PC-3 (cell line): Measurements from ENCODE around the gene SPATS2. TPM values are rescaled to one million over a fixed set of nuclear protein-coding genes. Genes with fewer than 3 reads are reported as not detected.
"Not testable (repeated sequence)": the region's sequence is repeated elsewhere in the genome, so short reads cannot be mapped to it uniquely, and the experiment has no call there.

Experiments
- ATAC-seq: fragments of 200-7000 bp; cut with Tn5 transposase; 2 replicates; pipeline ENCODE4 v1.9.1; 2020; ENCODE audit warnings: mild to moderate bottlenecking, moderate library complexity
- BruUV-seq: library from RNA; stranded (reverse); fragments of 400-500 nt; replicated peaks from 2 replicates; lab custom pipeline; 2021; lab: Mats Ljungman, UMichigan
- CTCF ChIA-PET: fragments of 300-600 bp; sonication (Branson Sonifier 250); formaldehyde crosslinking; loops from one replicate; lab custom pipeline; 2022; ENCODE audit warnings: antibody characterized with exemption; lab: Charles Lee
- POLR2A ChIA-PET: fragments of 300-600 bp; sonication (Branson Sonifier 250); formaldehyde crosslinking; loops from one replicate; lab custom pipeline; 2022; ENCODE audit warnings: antibody characterized with exemption; ENCODE audit not compliant: unreplicated experiment; lab: Charles Lee
- DNase-seq: peaks from one replicate; pipeline ENCODE4 v3.0.0-alpha.2; 2015
- H2AFZ ChIP-seq: fragments of 300-600 bp; sonication (generic); 2 replicates; pipeline ENCODE4 v1.6.0; 2016; ENCODE audit warnings: antibody characterized with exemption, low read length
- H3F3A ChIP-seq: fragments of 300-600 bp; sonication (generic); one replicate; pipeline ENCODE4 v1.6.0; 2017; ENCODE audit warnings: antibody characterized with exemption, low read length, control low read depth, mild to moderate bottlenecking; ENCODE audit not compliant: unreplicated experiment
- H3K27ac ChIP-seq: fragments of 300-600 bp; sonication (generic); 2 replicates; pipeline ENCODE4 v1.5.1; 2016; ENCODE audit warnings: mild to moderate bottlenecking, low read length
- H3K27me3 ChIP-seq: fragments of 300-600 bp; sonication (generic); 2 replicates; pipeline ENCODE4 v1.6.1; 2016; ENCODE audit warnings: low read length, mixed read lengths
- H3K36me3 ChIP-seq: fragments of 300-600 bp; sonication (generic); 2 replicates; pipeline ENCODE4 v1.6.1; 2016; ENCODE audit warnings: low read depth, mixed run types, low read length, mixed read lengths
- H3K4me1 ChIP-seq: fragments of 300-600 bp; sonication (generic); 2 replicates; pipeline ENCODE4 v1.5.1; 2016; ENCODE audit warnings: low read length; ENCODE audit not compliant: insufficient read depth
- H3K4me2 ChIP-seq: fragments of 300-600 bp; sonication (generic); 2 replicates; pipeline ENCODE4 v1.6.0; 2016; ENCODE audit warnings: low read length
- H3K4me3 ChIP-seq: fragments of 300-600 bp; sonication (generic); 2 replicates; pipeline ENCODE4 v1.5.1; 2016; ENCODE audit warnings: mild to moderate bottlenecking, low read length, mixed read lengths
- H3K79me2 ChIP-seq: fragments of 300-600 bp; sonication (generic); 2 replicates; pipeline ENCODE4 v1.6.1; 2017; ENCODE audit warnings: low read length, mixed read lengths
- H3K9ac ChIP-seq: fragments of 300-600 bp; sonication (generic); 2 replicates; pipeline ENCODE4 v1.6.0; 2016; ENCODE audit warnings: mild to moderate bottlenecking, low read length
- H3K9me2 ChIP-seq: fragments of 300-600 bp; sonication (generic); replicated peaks from 2 replicates; pipeline ENCODE4 v1.6.1; 2016; ENCODE audit warnings: mixed run types, low read length, mixed read lengths
- H3K9me3 ChIP-seq: fragments of 300-600 bp; sonication (generic); 2 replicates; pipeline ENCODE4 v1.6.1; 2016; ENCODE audit warnings: low read length, mixed read lengths
- H4K20me1 ChIP-seq: fragments of 300-600 bp; sonication (generic); 2 replicates; pipeline ENCODE4 v1.6.1; 2016; ENCODE audit warnings: low read length, mixed read lengths
- CTCF ChIP-seq: fragments of 300-600 bp; sonication (generic); conservative IDR thresholded peaks from 2 replicates; pipeline ENCODE4 v1.5.1; 2017; ENCODE audit warnings: antibody characterized with exemption, low read depth, mild to moderate bottlenecking, low read length
- EZH2 ChIP-seq: fragments of 300-600 bp; sonication (generic); IDR thresholded peaks from one replicate; pipeline ENCODE4 v1.6.1; 2017; ENCODE audit warnings: antibody characterized with exemption, mild to moderate bottlenecking, low read length; ENCODE audit not compliant: unreplicated experiment
- EZH2phosphoT487 ChIP-seq: fragments of 300-600 bp; sonication (generic); IDR thresholded peaks from 2 replicates; pipeline ENCODE4 v1.6.1; 2018; ENCODE audit warnings: mild to moderate bottlenecking, antibody characterized with exemption, low read length, borderline replicate concordance
- intact Hi-C: fragments of 100-400 bp; cut with micrococcal nuclease; formaldehyde crosslinking; loops from 2 replicates; pipeline ENCODE4 v1.9.0; 2023
- total RNA-seq: library from RNA; depleted of rRNA; stranded (reverse); fragments of >200 nt; gene quantifications from 2 replicates; pipeline ENCODE4 v1.2.3, GENCODE V29; 2014

The SPATS2 gene
- total RNA-seq, 1 experiment from 2014 or later = 27.0 TPM

GRCh38 chr12:49533331-49533730, 166.1 kb downstream of the SPATS2 start:
- ATAC-seq (no peak), DNase-seq (no peak)
- Histone ChIP-seq H3K9me2 (no peaks in the 10 kb centered on the region), H3K9ac (no peak overlapping the region), H3K9me3 (no peaks in the 10 kb centered on the region), H3K36me3 (no peaks in the 10 kb centered on the region; the same call in 1 of the 2 replicates), H4K20me1 (no peaks in the 10 kb centered on the region), H3K79me2 (no peaks in the 10 kb centered on the region), H3K27ac (no peak overlapping the region), H3K4me3 (no peak overlapping the region), H3K27me3 (peaks cover 8% of the 10 kb centered on the region; the same call in 1 of the 2 replicates), H3K4me1 (peaks cover 17% of the 10 kb centered on the region), H2AFZ (no peak overlapping the region), H3F3A (peaks cover 4% of the 10 kb centered on the region), H3K4me2 (no peak overlapping the region)
- TF ChIP-seq EZH2phosphoT487 (no peak), EZH2 (no peak), CTCF (no peak)
- intact Hi-C loops = no loop called here
- POLR2A ChIA-PET = no interaction called here
- CTCF ChIA-PET = no interaction called here
- no TSS peak for BruUV-seq

GRCh38 chr12:49534122-49534521, 166.9 kb downstream of the SPATS2 start:
- H3K27ac ChIP-seq, DNase-seq, H3K9ac ChIP-seq, POLR2A ChIA-PET, H3K4me2 ChIP-seq, CTCF ChIA-PET, H3K9me2 ChIP-seq, H3K4me3 ChIP-seq, H2AFZ ChIP-seq, BruUV-seq, H3F3A ChIP-seq, ATAC-seq, H3K79me2 ChIP-seq, H3K36me3 ChIP-seq, H4K20me1 ChIP-seq, intact Hi-C loops, H3K9me3 ChIP-seq: not testable (repeated sequence)
- Histone ChIP-seq H3K27me3 (peaks cover 11% of the 10 kb centered on the region; the same call in 1 of the 2 replicates), H3K4me1 (peaks cover 17% of the 10 kb centered on the region)

- Histone ChIP-seq H3K4me2 (no peak overlapping the region), H3K4me1 (peaks cover 18% of the 10 kb centered on the region), H4K20me1 (no peaks in the 10 kb centered on the region), H3K9ac (no peak overlapping the region), H3F3A (peaks cover 4% of the 10 kb centered on the region), H3K9me2 (no peaks in the 10 kb centered on the region), H3K79me2 (no peaks in the 10 kb centered on the region), H3K4me3 (no peak overlapping the region), H3K9me3 (no peaks in the 10 kb centered on the region), H2AFZ (no peak overlapping the region), H3K27me3 (peaks cover 11% of the 10 kb centered on the region; the same call in 1 of the 2 replicates), H3K36me3 (no peaks in the 10 kb centered on the region; the same call in 1 of the 2 replicates), H3K27ac (no peak overlapping the region)
- ATAC-seq (no peak), DNase-seq (no peak)
- TF ChIP-seq EZH2phosphoT487 = no peak
- no peak for TF ChIP-seq EZH2
- no peak for TF ChIP-seq CTCF
- intact Hi-C loops = no loop called here
- ChIA-PET CTCF (no interaction called here), POLR2A (no interaction called here)
- no TSS peak for BruUV-seq
Observed at GRCh38 chr12:49534731-49535278, 167.5 kb downstream of the SPATS2 start.
